Measurements from ENCODE around the gene RMP24.
"Not testable (repeated sequence)": the region's sequence is repeated elsewhere in the genome, so short reads cannot be mapped to it uniquely, and the experiment has no call there.

The RMP24 gene

DNA sequence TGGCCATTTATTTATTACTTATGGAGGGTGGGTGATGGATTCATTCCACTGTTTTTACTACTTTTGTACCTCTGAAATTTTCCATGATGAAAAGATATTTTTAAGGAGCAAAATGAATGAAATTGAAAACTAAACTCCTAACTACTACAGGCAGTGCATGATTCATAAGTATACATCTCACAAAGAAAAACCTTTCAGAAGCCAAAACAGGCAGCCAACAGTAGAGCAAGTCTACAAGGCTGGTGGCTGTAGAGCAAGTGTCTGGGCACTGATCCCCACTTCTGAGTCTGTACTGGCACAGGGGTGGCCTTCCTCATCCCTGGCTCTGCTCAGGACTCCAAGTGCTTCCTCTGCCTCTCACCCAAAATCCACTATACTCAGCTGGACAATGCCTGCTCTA, 8.2 kb upstream of the RMP24 start:
- no peaks in the 10 kb centered on the region for H3K4me1 Mint-ChIP-seq (ENCODE audit: low read depth)
- H3K27me3 Mint-ChIP-seq (ENCODE audit: insufficient read depth), result peaks cover 27% of the 10 kb centered on the region
- TF ChIP-seq CTCF (IDR thresholded peaks at IDR 0.05), result no peak
- DNase-seq, result no peak
- H3K4me3 Mint-ChIP-seq, result no peak overlapping the region
- H3K9me3 Mint-ChIP-seq, result no peaks in the 10 kb centered on the region; the same call in 1 of the 2 replicates
- no peaks in the 10 kb centered on the region for H3K36me3 Mint-ChIP-seq (ENCODE audit: low read depth)
- H3K27ac Mint-ChIP-seq, result no peak overlapping the region

- H3K4me3 Mint-ChIP-seq; H3K27ac Mint-ChIP-seq; H3K9me3 Mint-ChIP-seq; DNase-seq; H3K36me3 Mint-ChIP-seq (ENCODE audit: low read depth): not testable (repeated sequence)
- H3K27me3 Mint-ChIP-seq (ENCODE audit: insufficient read depth), result peaks cover 27% of the 10 kb centered on the region
- H3K4me1 Mint-ChIP-seq (ENCODE audit: low read depth), result peaks cover 15% of the 10 kb centered on the region
These were observed 4.6 kb upstream of the RMP24 start for GRCh38 chr18:35967866-35968265.

- peaks cover 8% of the 10 kb centered on the region; the same call in 1 of the 2 replicates for H3K36me3 Mint-ChIP-seq (ENCODE audit: low read depth)
- H3K27ac Mint-ChIP-seq, result no peak overlapping the region
- peaks cover 20% of the 10 kb centered on the region for H3K4me1 Mint-ChIP-seq (ENCODE audit: low read depth)
- H3K9me3 Mint-ChIP-seq, result no peaks in the 10 kb centered on the region; the same call in 1 of the 2 replicates
- DNase-seq, result no peak
- no peak overlapping the region for H3K4me3 Mint-ChIP-seq
- H3K27me3 Mint-ChIP-seq (ENCODE audit: insufficient read depth), result peaks cover 21% of the 10 kb centered on the region
- no peak for TF ChIP-seq CTCF (IDR thresholded peaks at IDR 0.05)
These were observed 4.1 kb upstream of the RMP24 start for GRCh38 chr18:35968278-35968880.

DNA sequence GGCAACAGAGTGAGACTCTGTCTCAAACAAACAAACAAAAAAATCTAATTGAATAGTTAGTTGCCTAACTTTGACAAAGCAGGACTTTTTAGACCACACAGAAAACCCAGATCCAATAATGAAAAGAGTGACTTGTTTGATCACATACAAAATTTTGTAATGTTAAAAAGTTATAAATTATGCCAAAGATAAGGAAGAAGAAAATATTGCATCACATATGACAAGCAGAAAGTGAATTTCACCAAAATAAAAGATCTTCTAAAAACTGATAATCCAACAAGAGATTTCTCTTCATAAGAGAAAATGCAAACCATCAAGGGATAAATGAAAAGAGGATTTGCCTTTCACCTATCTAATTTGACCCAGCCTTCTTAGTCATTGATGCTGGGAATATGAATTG, 2.8 kb upstream of the RMP24 start:
- Mint-ChIP-seq H3K36me3 (ENCODE audit: low read depth) (peaks cover 17% of the 10 kb centered on the region), H3K9me3 (no peaks in the 10 kb centered on the region; the same call in 1 of the 2 replicates), H3K4me1 (ENCODE audit: low read depth) (peaks cover 31% of the 10 kb centered on the region), H3K4me3 (no peak overlapping the region), H3K27ac (no peak overlapping the region), H3K27me3 (ENCODE audit: insufficient read depth) (peaks cover 17% of the 10 kb centered on the region)
- no peak for TF ChIP-seq CTCF (IDR thresholded peaks at IDR 0.05)
- no peak for DNase-seq

- Mint-ChIP-seq H3K36me3 (ENCODE audit: low read depth) (peaks cover 30% of the 10 kb centered on the region), H3K4me1 (ENCODE audit: low read depth) (peaks cover 31% of the 10 kb centered on the region), H3K4me3 (peak overlapping the region; percentile 100), H3K9me3 (no peaks in the 10 kb centered on the region; the same call in 1 of the 2 replicates), H3K27ac (peak overlapping the region; percentile 91), H3K27me3 (ENCODE audit: insufficient read depth) (peaks cover 1% of the 10 kb centered on the region)
- no peak for DNase-seq
- TF ChIP-seq CTCF (IDR thresholded peaks at IDR 0.05), result no peak
These were observed 750 bp upstream of the RMP24 start for GRCh38 chr18:35971661-35972196.

GRCh38 chr18:35973650-35974049, 1.2 kb downstream of the RMP24 start:
- H3K4me3 Mint-ChIP-seq, result peak overlapping the region; percentile 100
- H3K9me3 Mint-ChIP-seq, result no peaks in the 10 kb centered on the region
- H3K4me1 Mint-ChIP-seq (ENCODE audit: low read depth), result peaks cover 31% of the 10 kb centered on the region
- H3K27ac Mint-ChIP-seq, result peak overlapping the region; percentile 91
- H3K36me3 Mint-ChIP-seq (ENCODE audit: low read depth), result peaks cover 46% of the 10 kb centered on the region
- TF ChIP-seq CTCF (IDR thresholded peaks at IDR 0.05), result no peak
- peaks cover 1% of the 10 kb centered on the region for H3K27me3 Mint-ChIP-seq (ENCODE audit: insufficient read depth)
- no peak for DNase-seq

All from HFFc6 (cell line).